GM12878 (cell line): ENCODE results near the gene RAB31. TPM values are rescaled to one million over a fixed set of nuclear protein-coding genes. Genes with fewer than 3 reads are reported as not detected.

Experiments used
- ATF7 ChIP-seq: fragments of 450-650 bp; IDR thresholded peaks from 2 replicates; pipeline ENCODE4 v1.6.1; 2016; ENCODE audit warnings: low read depth, mild to moderate bottlenecking
- BCL11A ChIP-seq: IDR thresholded peaks from 2 replicates; pipeline ENCODE4 v1.6.1; 2011; ENCODE audit warnings: low read depth, low read length
- BHLHE40 ChIP-seq, 2 experiments: fragments of 450-650 bp in 1 of 2; IDR thresholded peaks; 2 replicates each; pipeline ENCODE4 v1.6.1; 2011 to 2017; ENCODE audit warnings: low read depth in 2 of 2, borderline replicate concordance in 1 of 2, improper control_type of control experiment in 1 of 2, low read length in 1 of 2, mild to moderate bottlenecking in 1 of 2
- BMI1 ChIP-seq: fragments of 450-650 bp; IDR thresholded peaks from 2 replicates; pipeline ENCODE4 v1.6.1; 2016; ENCODE audit warnings: mild to moderate bottlenecking, moderate library complexity, borderline replicate concordance
- CEBPB ChIP-seq, 2 experiments: fragments of 150-350 bp in 1 of 2; IDR thresholded peaks; 2 replicates each; pipeline ENCODE4 v1.6.1; 2012 to 2014; ENCODE audit warnings: low read depth in 2 of 2, low read length in 2 of 2, borderline replicate concordance in 1 of 2, inconsistent platforms in 1 of 2
- CHD1 ChIP-seq: IDR thresholded peaks from 2 replicates; pipeline ENCODE4 v1.6.1; 2012; ENCODE audit warnings: low read depth, low read length, improper control_type of control experiment
- CHD2 ChIP-seq: IDR thresholded peaks from 2 replicates; pipeline ENCODE4 v1.6.1; 2011; ENCODE audit warnings: low read depth, low read length, improper control_type of control experiment, borderline replicate concordance
- DPF2 ChIP-seq: fragments of 450-650 bp; IDR thresholded peaks from 2 replicates; pipeline ENCODE4 v1.6.1; 2017; ENCODE audit warnings: mild to moderate bottlenecking
- FOXM1 ChIP-seq: IDR thresholded peaks from 2 replicates; pipeline ENCODE4 v1.6.1; 2012; ENCODE audit warnings: low read depth, mild to moderate bottlenecking, inconsistent platforms, low read length, moderate library complexity
- HDGF ChIP-seq: fragments of 450-650 bp; IDR thresholded peaks from 2 replicates; pipeline ENCODE4 v1.6.1; 2016; ENCODE audit warnings: antibody characterized with exemption
- IKZF1 ChIP-seq: fragments of 450-650 bp; conservative IDR thresholded peaks from 2 replicates; pipeline ENCODE4 v1.6.1; 2017; ENCODE audit warnings: antibody characterized with exemption, mild to moderate bottlenecking
- IKZF2 ChIP-seq, 2 experiments: fragments of 450-650 bp; IDR thresholded peaks; 2 replicates each; pipeline ENCODE4 v1.6.1; 2017; ENCODE audit warnings: mild to moderate bottlenecking in 2 of 2, moderate library complexity in 2 of 2
- JUND ChIP-seq: IDR thresholded peaks from 2 replicates; pipeline ENCODE4 v1.6.1; 2012; ENCODE audit warnings: low read depth, mild to moderate bottlenecking, low read length, improper control_type of control experiment, moderate library complexity
- MEF2A ChIP-seq: IDR thresholded peaks from 2 replicates; pipeline ENCODE4 v1.6.1; 2011; ENCODE audit warnings: low read depth, mild to moderate bottlenecking, low read length, moderate library complexity; ENCODE audit not compliant: insufficient read depth
- NBN ChIP-seq: fragments of 450-650 bp; IDR thresholded peaks from 2 replicates; pipeline ENCODE4 v1.6.1; 2016
- POLR2A ChIP-seq: IDR thresholded peaks from 2 replicates; pipeline ENCODE4 v1.6.1; 2011; ENCODE audit warnings: low read depth, mild to moderate bottlenecking, low read length
- RB1 ChIP-seq: fragments of 450-650 bp; formaldehyde crosslinking; IDR thresholded peaks from 2 replicates; pipeline ENCODE4 v1.6.1; 2017; ENCODE audit warnings: mild to moderate bottlenecking, borderline replicate concordance
- RCOR1 ChIP-seq: conservative IDR thresholded peaks from 2 replicates; pipeline ENCODE4 v1.6.1; 2012; ENCODE audit warnings: low read depth, low read length, improper control_type of control experiment
- SMARCA5 ChIP-seq: fragments of 450-650 bp; IDR thresholded peaks from 2 replicates; pipeline ENCODE4 v1.6.1; 2017; ENCODE audit warnings: mild to moderate bottlenecking
- SP1 ChIP-seq: IDR thresholded peaks from one replicate; pipeline ENCODE4 v1.6.1; 2011; ENCODE audit warnings: low read depth, low read length
- SPI1 ChIP-seq: IDR thresholded peaks from 2 replicates; pipeline ENCODE4 v1.6.1; 2011; ENCODE audit warnings: low read depth, mild to moderate bottlenecking, low read length, moderate library complexity, borderline replicate concordance; ENCODE audit not compliant: insufficient read depth
- TCF12 ChIP-seq: IDR thresholded peaks from 2 replicates; pipeline ENCODE4 v1.6.1; 2011; ENCODE audit warnings: low read depth, mild to moderate bottlenecking, low read length
- ZNF24 ChIP-seq: fragments of 450-650 bp; IDR thresholded peaks from 2 replicates; pipeline ENCODE4 v1.6.1; 2017; ENCODE audit warnings: antibody characterized with exemption, mild to moderate bottlenecking
- ZNF622 ChIP-seq: fragments of 450-650 bp; IDR thresholded peaks from 2 replicates; pipeline ENCODE4 v1.6.1; 2017; ENCODE audit warnings: mild to moderate bottlenecking, inconsistent platforms
- polyA plus RNA-seq, 11 experiments: library from polyadenylated mRNA; depleted of rRNA in 4 of 11; unstranded in 6 of 11; stranded (reverse) in 5 of 11; fragments of >200 nt; fragmentation: Nextera tagmentation in 4 of 11; fragmentation: Illumina TruSeq in 1 of 11; extraction: Ambion mirVana in 4 of 11; extraction: Trizol in 1 of 11; gene quantifications; 1 replicate in 1 of 11; 2 replicates in 10 of 11; pipeline versions ENCODE4 v1.2.1 to v1.2.3, GENCODE V29; 2011 to 2016; ENCODE audit warnings: inconsistent platforms in 2 of 11, missing spikeins in 2 of 11, low read depth in 1 of 11
- total RNA-seq, 4 experiments: library from RNA; depleted of rRNA in 3 of 4; stranded (reverse); fragments of >200 nt in 3 of 4; fragmentation: Illumina TruSeq in 1 of 4; extraction: Trizol in 1 of 4; gene quantifications; 2 replicates each; pipeline versions ENCODE4 v1.2.1 to v1.2.3, GENCODE V29; 2013 to 2021
- TF ChIP-seq, protein P1 (sequence below), 3 experiments: IDR thresholded peaks in 2 of 3; conservative IDR thresholded peaks in 1 of 3; 2 replicates each; pipeline ENCODE4 v1.5.1; 2011; ENCODE audit warnings: low read depth in 3 of 3, low read length in 3 of 3, mild to moderate bottlenecking in 3 of 3, control low read depth in 2 of 3, moderate library complexity in 2 of 3, inconsistent platforms in 1 of 3, mixed read lengths in 1 of 3; ENCODE audit not compliant: control insufficient read depth in 2 of 3, insufficient read depth in 1 of 3; ENCODE audit errors: extremely low read depth in 1 of 3
- TF ChIP-seq, protein P2 (sequence below): fragments of 450-650 bp; IDR thresholded peaks from 2 replicates; pipeline ENCODE4 v1.6.1; 2017; ENCODE audit warnings: mild to moderate bottlenecking, moderate library complexity

Gene RAB31
- total and polyA plus RNA-seq, 10 of the 15 experiments (the other 5 are each of a cell fraction or from before 2014, with no cell fraction given): 0.80 to 23.3 (median 12.2) TPM

- peak; percentile 42 for TF ChIP-seq SP1
- TF ChIP-seq IKZF2 (IDR thresholded peaks at IDR 0.05): peak; percentile 94 to 95
- no peak for TF ChIP-seq ZNF622
- TF ChIP-seq CEBPB (IDR thresholded peaks at IDR 0.05; ENCODE audit: borderline replicate concordance in 1 of 2, low read depth in 2 of 2, low read length in 2 of 2): 0 out of 4 replicates have a peak, but pooled peaks of 1 of the 2 experiments have one; percentile 25
- peak; percentile 62; the same call in 1 of the 2 replicates for TF ChIP-seq SMARCA5
- peak; percentile 60 to 81; a peak in 2 of 4 replicates for TF ChIP-seq BHLHE40 (IDR thresholded peaks at IDR 0.05; ENCODE audit: borderline replicate concordance in 1 of 2, low read depth in 2 of 2, low read length in 1 of 2)
- TF ChIP-seq CHD1: no peak
- 0 out of 2 replicates have a peak, but pooled peaks have one; percentile 54 for TF ChIP-seq MEF2A
- peak; percentile 78; the same call in 1 of the 2 replicates for TF ChIP-seq BCL11A
- TF ChIP-seq POLR2A: no peak
- peak; percentile 94 for TF ChIP-seq ATF7
- peak; percentile 51; the same call in 1 of the 2 replicates for TF ChIP-seq FOXM1
- TF ChIP-seq HDGF: 0 out of 2 replicates have a peak, but pooled peaks have one; percentile 32
- peak; percentile 93 for TF ChIP-seq IKZF1
- 0 out of 2 replicates have a peak, but pooled peaks have one; percentile 9 for TF ChIP-seq JUND
- TF ChIP-seq TCF12: peak; percentile 92
- TF ChIP-seq SPI1: peak; percentile 99
- peak; percentile 92 for TF ChIP-seq DPF2
- peak; percentile 59; the same call in 1 of the 2 replicates for TF ChIP-seq CHD2
- TF ChIP-seq BMI1: peak; percentile 71
- peak; percentile 23; the same call in 1 of the 2 replicates for TF ChIP-seq RB1
- TF ChIP-seq NBN: peak; percentile 92
- TF ChIP-seq, protein P1, sequence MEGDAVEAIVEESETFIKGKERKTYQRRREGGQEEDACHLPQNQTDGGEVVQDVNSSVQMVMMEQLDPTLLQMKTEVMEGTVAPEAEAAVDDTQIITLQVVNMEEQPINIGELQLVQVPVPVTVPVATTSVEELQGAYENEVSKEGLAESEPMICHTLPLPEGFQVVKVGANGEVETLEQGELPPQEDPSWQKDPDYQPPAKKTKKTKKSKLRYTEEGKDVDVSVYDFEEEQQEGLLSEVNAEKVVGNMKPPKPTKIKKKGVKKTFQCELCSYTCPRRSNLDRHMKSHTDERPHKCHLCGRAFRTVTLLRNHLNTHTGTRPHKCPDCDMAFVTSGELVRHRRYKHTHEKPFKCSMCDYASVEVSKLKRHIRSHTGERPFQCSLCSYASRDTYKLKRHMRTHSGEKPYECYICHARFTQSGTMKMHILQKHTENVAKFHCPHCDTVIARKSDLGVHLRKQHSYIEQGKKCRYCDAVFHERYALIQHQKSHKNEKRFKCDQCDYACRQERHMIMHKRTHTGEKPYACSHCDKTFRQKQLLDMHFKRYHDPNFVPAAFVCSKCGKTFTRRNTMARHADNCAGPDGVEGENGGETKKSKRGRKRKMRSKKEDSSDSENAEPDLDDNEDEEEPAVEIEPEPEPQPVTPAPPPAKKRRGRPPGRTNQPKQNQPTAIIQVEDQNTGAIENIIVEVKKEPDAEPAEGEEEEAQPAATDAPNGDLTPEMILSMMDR (IDR thresholded peaks at IDR 0.05 in 2 of 3, conservative IDR thresholded peaks at IDR 0.05 in 1 of 3; ENCODE audit: control insufficient read depth in 2 of 3, extremely low read depth in 1 of 3, insufficient read depth in 1 of 3, low read depth in 3 of 3, low read length in 3 of 3): peak; percentile 34 to 56 (median 55); a peak in 5 of 6 replicates
- TF ChIP-seq, protein P2, sequence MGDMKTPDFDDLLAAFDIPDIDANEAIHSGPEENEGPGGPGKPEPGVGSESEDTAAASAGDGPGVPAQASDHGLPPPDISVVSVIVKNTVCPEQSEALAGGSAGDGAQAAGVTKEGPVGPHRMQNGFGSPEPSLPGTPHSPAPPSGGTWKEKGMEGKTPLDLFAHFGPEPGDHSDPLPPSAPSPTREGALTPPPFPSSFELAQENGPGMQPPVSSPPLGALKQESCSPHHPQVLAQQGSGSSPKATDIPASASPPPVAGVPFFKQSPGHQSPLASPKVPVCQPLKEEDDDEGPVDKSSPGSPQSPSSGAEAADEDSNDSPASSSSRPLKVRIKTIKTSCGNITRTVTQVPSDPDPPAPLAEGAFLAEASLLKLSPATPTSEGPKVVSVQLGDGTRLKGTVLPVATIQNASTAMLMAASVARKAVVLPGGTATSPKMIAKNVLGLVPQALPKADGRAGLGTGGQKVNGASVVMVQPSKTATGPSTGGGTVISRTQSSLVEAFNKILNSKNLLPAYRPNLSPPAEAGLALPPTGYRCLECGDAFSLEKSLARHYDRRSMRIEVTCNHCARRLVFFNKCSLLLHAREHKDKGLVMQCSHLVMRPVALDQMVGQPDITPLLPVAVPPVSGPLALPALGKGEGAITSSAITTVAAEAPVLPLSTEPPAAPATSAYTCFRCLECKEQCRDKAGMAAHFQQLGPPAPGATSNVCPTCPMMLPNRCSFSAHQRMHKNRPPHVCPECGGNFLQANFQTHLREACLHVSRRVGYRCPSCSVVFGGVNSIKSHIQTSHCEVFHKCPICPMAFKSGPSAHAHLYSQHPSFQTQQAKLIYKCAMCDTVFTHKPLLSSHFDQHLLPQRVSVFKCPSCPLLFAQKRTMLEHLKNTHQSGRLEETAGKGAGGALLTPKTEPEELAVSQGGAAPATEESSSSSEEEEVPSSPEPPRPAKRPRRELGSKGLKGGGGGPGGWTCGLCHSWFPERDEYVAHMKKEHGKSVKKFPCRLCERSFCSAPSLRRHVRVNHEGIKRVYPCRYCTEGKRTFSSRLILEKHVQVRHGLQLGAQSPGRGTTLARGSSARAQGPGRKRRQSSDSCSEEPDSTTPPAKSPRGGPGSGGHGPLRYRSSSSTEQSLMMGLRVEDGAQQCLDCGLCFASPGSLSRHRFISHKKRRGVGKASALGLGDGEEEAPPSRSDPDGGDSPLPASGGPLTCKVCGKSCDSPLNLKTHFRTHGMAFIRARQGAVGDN: no peak
- peak; percentile 19; the same call in 1 of the 2 replicates for TF ChIP-seq ZNF24
- peak; percentile 81; the same call in 1 of the 2 replicates for TF ChIP-seq RCOR1
These were observed 34.5 kb upstream of the RAB31 start (continued) for GRCh38 chr18:9673296-9674251.
